D721Med (cell line): Measurements from ENCODE around the gene GPHN.
"Not testable (repeated sequence)": the region's sequence is repeated elsewhere in the genome, so short reads cannot be mapped to it uniquely, and the experiment has no call there.

Experiments used
- DNase-seq: peaks from one replicate; pipeline ENCODE4 v3.0.0; 2011; ENCODE audit warnings: low spot score; ENCODE audit not compliant: insufficient read length
- FAIRE-seq: peaks from 2 replicates; lab custom pipeline; 2011; peaks lifted over from hg19 to GRCh38; lab: Jason Lieb, UNC
- CTCF ChIP-seq: IDR thresholded peaks from 2 replicates; pipeline ENCODE4 v1.5.1; 2012; ENCODE audit warnings: mild to moderate bottlenecking, control low read depth; ENCODE audit not compliant: insufficient read depth; ENCODE audit errors: missing control alignments

The GPHN gene

GRCh38 chr14:66563731-66564130, 55.8 kb downstream of the GPHN start:
- TF ChIP-seq CTCF, result no peak
- DNase-seq (no peak), FAIRE-seq (peak; percentile 67)

- DNase-seq (no peak), FAIRE-seq (no peak)
- TF ChIP-seq CTCF, result no peak
Measured at GRCh38 chr14:66568220-66568619, 60.3 kb downstream of the GPHN start.

- peak; percentile 32 for FAIRE-seq
- DNase-seq, result no peak
Measured at GRCh38 chr14:66572826-66573225, 64.9 kb downstream of the GPHN start.

GRCh38 chr14:66575014-66575413, 67.1 kb downstream of the GPHN start:
- TF ChIP-seq CTCF, result no peak
- DNase-seq (no peak), FAIRE-seq (no peak)

More at GRCh38 chr14:66572826-66573225, 64.9 kb downstream of the GPHN start:
- no peak for TF ChIP-seq CTCF

GRCh38 chr14:66575939-66576338, 68.0 kb downstream of the GPHN start:
- no peak for FAIRE-seq
- no peak for TF ChIP-seq CTCF
- no peak for DNase-seq

- not testable (repeated sequence) for DNase-seq, FAIRE-seq
Measured at GRCh38 chr14:66587753-66588152, 79.8 kb downstream of the GPHN start.

- FAIRE-seq, result no peak
- no peak for TF ChIP-seq CTCF
- no peak for DNase-seq
Measured at GRCh38 chr14:66595394-66595793, 87.4 kb downstream of the GPHN start.
